Limb (tissue), 2 donors: ENCODE data around the gene SMC4.
A peak's percentile ranks its signal among the peaks of the same experiment; 100 is the strongest.
"Not testable (repeated sequence)": the region's sequence is repeated elsewhere in the genome, so short reads cannot be mapped to it uniquely, and the experiment has no call there.

ENCODE experiments used
- DNase-seq, 2 donors: peaks; one replicate each; pipeline ENCODE4 v3.0.0-alpha.2; 2016; ENCODE audit errors: extremely low spot score in 2 of 2

The SMC4 gene

DNA sequence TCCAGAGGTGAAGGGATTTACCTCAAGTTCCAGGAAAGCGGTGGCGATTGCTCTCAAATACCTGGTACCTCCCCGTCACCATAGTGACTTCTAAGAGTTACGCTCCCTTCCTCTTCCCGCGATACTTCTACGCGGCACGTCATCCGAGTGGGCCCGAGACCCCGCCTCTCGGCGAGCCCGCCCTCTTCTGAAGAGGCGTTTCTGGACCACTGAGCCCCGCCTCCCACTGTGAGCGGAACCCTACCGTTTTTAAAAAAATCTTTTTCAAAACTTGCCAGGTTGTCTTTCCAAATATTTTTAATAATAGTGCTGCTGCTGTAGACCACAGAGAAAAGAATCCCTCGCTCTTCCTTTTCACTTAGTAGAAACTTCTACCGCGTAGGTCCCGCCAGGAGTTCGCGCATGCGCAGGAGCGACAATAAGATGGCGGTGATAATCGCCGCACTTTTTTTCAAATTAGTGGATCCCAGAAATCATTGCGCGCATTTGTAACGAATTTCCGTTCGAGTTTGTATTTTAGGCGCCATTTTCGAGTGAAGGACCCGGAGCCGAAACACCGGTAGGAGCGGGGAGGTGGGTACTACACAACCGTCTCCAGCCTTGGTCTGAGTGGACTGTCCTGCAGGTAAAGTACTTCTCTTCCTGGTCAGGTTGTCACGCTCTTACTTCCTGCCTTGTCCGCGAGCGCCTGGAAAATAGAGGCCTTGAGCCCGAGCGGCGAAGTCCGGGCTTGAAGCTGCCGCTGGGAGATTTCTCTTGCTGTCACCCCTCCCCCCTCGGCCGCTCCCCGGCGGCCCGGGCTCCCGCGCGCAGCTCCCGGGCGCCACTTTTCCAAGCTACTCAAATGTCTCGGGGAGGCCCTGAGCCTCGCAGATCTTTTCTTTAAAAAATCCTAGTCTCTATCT lies at the start of gene SMC4, which contains the start of gene IFT80:
Gene SMC4, plus strand, starts transcription at position 526 of the 905 bp plus-strand sequence. CDS start 1,177 bp downstream, outside the sequence.
Gene IFT80, minus strand, starts transcription at position 101 of the 905 bp plus-strand sequence. CDS start 14,625 bp downstream, outside the sequence.
- DNase-seq = peak; percentile 96 to 97

DNA sequence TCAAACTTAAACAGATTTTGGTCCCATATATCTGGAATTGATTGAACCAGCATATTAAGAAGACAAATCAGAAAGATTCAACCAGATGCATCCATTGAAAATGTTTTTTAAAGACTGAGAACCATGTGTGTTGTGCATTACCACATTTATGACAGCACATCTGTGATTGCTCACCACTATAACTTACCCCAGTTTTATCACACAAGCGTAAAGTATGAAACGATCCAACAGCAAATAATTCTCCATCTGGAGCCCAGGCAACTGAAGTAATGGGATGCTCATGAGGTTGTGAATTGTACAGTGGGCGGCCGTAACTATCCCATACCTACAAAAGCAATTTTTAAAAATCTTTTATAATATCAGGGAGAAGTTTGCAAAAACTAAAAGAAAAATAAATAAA lies 43.6 kb upstream of the SMC4 start:
- DNase-seq = no peak

DNA sequence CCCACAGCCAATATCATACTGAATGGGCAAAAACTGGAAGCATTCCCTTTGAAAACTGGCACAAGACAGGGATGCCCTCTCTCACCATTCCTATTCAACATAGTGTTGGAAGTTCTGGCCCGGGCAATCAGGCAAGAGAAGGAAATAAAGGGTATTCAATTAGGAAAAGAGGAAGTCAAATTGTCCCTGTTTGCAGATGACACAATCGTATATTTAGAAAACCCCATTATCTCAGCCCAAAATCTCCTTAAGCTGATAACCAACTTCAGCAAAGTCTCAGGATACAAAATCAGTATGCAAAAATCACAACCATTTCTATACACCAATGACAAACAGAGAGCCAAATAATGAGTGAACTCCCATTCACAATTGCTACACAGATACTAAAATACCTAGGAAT lies 36.6 kb upstream of the SMC4 start:
- not testable (repeated sequence) for DNase-seq

DNA sequence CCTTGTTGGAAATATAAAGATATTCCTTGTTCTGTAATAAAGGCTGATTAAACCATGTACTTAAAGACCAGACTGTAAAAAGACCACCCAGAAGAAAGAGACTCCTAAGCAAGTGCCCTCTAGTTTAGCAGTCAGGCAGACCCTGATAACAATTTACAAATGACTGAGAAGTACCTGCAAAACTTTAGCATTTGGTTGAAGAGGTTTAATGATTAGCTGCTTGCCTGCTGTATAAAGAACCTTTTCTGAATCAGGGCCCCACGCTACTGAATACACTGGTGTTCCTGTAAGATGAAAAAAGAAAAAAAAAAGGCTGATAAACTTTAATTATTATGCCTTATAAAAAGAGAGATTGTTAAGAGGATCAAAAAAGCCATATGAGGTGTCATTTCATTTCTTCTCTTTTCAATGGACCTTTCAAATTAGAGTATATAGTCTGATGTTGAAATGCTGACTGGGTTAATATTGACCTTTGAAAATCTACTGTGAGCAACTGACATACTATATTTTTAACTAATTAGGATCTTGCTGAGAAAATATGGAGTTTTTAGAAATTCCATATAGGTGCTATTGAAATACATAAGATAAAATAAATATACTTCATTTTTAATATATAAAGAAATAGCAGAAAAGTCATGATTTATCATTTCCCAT lies 33.5 kb upstream of the SMC4 start:
- no peak for DNase-seq

DNA sequence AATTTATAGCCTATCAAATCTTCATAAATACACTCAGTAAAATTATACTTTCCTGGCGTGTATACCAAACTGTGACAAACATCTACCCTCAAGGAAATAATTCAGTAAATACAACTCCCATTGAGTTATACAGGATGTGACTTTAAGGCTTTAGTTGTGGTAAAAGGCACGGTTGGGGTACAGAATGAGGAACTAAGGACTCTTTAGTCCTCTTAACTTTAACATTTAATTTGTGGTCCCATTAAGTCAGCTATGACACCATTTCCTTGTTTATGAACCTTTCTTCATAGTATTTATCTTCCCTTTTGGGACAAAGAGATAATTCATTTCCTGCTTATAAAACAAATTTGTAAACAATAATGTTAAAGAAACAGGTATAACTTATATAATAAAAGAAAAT lies 30.6 kb upstream of the SMC4 start:
- no peak for DNase-seq

DNA sequence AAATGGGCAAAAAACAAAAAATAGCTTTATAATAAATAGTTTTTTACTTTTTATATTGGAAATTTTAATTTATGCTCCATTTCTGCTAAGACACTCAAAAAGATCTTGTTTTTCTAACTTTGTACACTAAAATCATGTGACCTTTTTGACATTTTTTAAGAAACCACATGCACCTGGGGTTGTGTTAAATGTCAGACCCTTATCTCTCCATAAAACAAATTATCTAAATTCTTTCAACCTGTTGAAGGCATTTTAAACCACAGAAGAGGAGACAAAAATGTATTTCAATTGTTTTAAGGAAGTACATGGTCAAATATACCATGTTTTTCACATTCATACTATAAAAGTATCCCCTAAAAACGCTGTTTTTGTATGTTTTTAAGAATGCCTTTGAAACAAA lies 29.7 kb upstream of the SMC4 start:
- DNase-seq = no peak

DNA sequence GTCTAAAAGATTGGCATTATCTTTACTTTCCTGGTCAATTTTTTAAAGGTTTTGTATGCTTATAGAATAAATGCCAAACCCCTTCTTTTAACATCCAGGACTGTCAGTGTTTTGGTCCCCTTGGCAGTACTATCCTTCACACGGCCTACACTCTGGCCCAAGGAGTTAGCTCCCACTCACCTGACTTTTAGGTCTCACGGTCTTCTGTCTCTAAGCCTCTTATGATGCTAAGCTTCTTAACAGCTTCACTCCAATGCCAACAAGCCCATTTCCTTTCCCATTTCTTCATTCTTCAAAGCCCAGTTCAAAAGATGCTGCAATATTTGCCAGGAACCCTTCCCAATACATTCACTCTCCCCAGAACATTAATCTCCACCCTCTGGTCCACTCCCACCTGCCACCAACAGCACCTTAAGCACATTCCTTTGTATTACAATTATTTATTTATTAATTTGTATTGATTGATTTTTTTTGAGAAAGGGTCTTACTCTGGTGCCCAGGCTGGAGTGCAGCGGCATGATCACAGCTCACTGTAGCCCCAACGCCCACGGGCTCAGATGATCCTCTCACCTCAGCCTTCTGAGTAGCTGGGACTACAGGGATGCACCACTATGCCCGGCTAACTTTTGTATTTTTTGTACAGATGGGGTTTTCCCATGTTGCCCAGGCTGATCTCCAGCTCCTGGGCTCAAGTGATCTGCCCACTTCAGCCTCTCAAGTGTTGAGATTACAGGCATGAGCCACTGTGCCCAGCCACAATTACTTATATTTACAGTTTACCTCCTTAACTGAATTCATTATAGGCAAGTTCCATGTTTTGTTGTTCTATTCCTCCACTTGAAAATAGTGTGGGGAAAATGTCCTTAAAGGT lies 28.2 kb upstream of the SMC4 start:
- DNase-seq = no peak

DNA sequence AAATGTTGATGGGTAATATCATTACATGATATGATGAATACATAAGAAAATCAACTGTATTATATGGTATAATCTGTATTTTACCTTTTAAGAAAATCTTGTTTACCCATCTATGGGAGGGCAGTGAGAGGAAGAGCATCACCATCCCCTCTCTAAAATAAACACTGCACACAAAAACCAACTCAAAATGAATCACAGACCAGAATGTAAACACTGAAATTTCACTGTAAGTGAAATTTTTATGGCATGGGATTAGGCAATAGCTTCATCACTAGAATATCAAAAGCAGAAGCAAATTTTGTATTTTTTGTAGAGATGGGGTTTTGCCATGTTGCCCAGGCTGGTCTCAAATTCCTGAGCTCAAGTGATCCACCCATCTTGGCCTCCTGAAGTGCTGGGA lies 26.7 kb upstream of the SMC4 start:
- DNase-seq = no peak

DNA sequence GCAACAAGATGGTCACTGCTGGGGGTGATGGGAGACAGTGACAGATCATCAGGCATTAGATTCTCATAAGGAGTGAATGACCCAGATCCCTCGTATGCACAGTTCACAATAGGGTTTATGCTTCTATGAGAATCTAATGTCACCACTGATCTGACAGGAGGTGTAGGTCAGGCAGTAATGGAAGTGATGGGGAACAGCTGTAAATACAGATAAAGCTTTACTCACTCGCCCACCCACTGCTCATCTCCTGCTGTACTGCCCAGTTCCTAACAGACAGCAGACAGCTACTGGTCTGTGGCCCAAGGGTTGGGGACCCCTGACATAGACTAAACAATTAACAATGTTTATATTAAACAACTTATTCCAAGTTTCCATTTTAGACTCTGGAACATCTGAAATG lies 25.8 kb upstream of the SMC4 start:
- DNase-seq = no peak

DNA sequence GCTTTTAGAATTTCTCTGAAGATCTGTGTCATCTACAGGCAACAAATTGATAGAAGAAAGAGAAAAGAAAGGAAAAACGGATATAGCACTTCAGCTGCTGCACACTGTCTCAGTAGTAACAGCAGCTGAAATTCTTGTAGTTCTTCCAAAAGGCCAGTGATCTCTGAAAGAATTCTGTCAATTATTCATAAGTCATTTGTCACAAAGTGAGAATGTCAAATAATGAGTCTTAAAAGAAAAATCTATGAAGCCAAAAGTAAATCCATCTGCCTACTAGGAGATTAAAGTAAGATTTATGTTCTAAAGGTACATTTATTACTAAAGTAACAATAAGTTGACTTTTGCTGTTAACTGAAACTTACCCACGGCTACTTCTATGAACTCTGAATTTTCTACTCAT lies 25.0 kb upstream of the SMC4 start:
- no peak for DNase-seq

DNA sequence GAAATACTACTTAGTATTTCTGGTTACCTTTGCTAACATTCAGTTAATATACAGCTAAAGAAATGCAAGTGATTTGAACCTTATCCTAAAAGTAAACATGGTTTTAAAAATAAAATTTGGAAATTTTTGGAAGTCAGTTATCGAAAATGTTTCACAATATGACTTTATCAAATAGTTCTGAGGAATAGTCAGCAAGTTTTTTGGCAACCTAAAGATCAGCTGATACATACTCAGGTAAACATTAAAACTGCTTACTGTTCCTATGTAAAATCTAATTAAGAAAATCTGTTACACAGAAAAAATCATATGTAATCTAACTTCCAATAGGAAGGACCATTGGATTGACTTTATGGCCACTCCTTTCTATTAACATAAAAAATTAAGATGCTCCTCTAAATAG lies 24.5 kb upstream of the SMC4 start:
- DNase-seq = no peak

DNA sequence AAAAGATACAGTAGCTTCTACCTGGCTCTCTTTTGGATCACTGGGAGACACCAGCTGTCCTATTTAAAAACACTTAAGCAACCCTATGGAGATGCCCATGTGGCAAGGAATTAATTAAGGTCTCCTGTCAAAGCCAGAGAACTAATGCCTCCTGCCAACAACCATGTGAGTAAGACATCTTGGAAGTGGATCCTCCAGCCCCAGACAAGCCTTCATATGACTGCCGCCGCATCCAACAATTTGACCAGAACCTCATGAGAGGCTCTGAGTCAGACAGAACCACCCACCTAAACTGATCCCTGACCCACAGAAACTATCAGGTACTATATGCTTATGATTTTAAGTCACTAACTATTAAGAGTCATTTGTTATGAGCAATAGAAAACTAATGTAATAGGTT lies 22.8 kb upstream of the SMC4 start:
- DNase-seq = no peak

DNA sequence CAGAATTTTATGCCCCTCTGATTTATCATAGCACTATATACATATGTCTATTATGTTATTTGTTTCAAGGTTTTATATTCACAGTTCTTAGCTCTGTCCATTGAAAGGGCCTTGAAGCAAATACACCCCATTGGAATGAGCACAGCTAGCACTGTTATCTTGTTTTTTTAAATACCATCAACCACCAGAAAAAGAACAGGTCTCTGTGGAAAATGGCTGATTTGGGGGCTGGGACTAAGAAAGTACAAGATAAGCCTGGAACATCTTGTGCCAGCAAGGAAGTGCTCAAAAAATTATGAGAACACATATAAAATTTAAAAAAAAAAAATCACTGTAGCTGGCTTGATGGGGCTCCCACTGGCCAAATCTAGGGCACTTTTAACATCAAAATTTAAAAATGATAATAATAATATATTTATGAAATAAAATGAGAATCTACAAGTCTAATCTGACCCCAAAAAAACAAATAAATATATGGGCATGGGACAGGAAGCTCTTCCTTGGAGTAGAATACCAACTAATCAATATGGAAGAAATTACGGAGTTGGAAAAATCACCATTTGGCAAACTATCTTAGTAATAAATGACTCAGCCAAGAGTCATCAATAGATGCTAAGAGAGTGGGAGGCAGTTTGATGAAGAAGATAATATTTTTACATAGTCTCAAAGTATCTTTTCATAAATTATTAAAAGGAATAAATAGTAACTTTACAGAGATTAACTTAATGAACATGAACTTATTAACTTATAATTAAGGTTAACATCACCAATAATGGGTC lies 20.9 kb upstream of the SMC4 start:
- no peak for DNase-seq

DNA sequence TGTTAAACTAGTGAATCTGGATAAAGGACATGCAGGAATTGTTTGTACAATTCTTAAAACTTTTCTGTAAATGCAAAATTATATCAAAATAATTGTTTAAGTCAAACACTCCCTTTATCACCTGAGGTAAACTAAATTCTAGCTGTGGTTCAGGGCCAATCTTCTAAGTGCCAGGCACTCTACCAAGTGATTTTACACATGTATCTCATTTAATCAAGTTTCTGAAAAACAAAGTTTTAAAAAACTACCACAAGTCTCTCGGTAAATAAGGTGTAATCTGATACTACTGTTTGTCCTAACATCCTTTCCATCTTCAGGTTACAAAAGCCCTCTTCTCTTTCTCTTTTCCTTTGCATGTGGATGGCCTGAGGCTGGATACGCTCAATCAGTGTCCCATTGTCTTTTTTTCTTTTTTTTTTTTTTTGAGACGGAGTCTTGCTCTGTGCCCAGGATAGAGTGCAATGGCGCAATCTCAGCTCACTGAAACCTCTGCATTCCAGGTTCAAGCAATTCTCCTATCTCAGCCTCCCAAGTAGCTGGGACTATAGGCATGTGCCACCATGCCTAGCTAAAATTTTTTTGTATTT lies 19.7 kb upstream of the SMC4 start:
- DNase-seq = no peak

DNA sequence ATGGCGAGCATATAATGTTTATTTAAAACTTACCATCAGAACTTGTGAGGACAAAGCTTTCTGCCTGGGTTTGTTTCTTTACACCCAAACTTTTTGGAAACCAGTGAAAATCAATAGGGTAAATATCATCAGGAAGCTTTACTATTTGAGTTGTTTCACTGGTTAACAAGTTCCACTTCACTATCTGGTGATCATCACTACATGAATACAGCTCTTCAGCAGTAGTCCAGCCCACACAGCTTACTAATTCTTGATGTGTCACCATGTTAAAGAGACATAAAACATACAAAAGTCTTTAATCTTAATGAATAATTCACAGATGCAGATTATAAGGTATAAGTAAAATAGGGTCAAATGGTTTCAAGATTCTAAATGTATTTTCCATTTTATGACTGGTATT lies 18.0 kb upstream of the SMC4 start:
- no peak for DNase-seq

DNA sequence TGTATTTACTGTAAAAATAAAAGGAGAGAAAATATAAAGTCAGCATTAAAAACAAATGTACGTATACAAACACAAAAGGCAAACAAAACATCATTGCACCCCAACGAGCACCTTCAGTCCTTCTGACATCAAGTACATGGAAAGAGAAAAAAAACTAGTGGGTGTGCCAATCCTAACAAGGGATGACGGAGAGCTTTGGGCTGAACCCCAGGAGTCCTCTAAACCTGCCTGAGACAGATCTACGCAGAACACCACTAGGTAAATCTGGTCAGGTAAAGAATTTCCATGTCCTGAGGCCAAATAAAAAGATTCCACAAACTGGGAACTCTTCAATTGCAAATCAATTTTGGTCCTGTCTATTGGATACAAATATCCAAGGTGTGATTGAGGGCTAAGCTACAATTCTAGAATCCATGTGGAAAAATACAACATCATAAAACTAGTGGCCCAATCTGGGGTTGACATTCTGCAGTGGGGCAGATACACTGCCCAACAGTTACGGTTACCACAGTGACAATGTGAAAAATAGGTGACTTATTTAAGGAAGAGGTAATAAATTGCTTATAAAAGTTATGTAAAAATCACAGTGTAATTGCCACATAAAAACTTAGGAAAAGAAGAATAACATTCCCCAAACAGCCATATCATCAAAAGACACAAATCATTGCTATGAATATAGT lies 14.7 kb upstream of the SMC4 start:
- DNase-seq = no peak

DNA sequence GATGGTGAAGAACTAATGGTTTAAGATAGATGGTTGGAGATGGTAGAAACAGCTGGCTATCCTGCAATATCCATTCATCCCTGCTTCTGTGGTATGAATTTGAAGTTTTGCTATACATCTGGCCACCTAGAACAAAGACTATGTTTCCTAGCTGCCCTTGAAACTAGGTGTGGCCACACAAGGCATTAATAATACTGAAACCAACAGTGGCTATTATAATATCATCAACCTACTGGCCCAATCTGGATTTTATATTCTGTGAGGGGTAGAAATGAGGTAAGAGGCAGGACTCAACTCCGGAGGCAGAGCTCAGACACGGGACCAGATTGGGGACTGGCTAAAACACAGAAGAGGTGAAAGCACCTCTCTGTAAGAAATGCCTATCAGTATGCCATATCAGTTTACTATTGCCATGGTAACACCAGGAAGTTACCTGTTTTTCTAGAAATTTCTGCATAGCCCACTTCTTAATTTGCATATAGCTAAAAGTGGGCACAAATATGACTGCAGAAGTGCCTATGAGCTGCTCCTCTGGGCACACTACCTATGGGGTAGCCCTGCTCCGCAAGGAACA lies 8.8 kb upstream of the SMC4 start:
- no peak for DNase-seq

DNA sequence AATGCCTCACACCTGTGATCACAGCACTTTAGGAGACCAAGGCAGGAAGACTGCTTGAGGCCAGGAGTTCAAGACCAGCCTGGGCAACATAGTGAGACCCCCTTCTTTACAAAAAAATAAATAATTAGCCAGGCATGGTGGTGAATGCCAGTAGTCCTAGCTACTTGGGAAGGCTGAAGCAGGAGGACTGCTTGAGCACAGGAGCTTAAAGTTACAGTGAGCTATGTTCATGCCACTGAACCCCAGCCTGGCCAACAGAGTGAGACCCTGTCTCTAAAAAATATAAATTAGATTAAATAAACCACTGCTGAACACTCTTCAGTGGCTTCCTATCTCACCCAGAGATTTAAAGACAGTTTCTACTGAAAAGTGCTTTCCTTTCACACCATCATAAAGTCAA lies 6.7 kb upstream of the SMC4 start:
- DNase-seq = no peak

DNA sequence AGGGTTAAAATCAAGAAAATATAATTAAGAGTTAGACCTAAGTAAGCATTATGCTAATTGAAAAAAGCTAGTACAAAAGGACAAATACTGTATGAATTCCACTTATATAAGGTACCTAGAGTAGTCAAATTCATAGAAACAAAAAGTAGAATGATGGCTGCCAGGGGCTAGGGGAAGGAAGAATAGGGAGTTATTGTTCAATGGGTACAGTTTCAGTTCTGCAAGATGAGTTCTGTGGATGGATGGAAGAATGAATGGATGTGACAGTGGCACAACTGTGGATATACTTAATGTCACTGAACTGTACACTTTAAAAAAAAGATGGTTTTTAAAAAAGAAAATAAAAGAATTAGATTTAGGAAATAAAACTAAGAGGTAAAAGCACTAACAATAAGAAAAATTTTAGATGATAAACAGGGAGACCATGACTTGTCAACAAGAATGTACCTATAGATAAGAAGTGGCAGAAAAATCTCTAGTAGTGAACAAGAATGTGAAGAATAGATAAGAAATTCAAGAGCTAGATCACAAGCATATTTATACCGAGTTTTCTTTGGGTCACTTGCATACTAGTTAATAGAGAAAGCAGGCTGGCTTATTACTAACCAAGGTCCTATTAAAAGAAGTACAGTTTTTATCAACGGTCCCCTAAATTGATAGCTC lies 6.0 kb upstream of the SMC4 start:
- DNase-seq = no peak
